ENCODE results near the gene FBXL17.

The FBXL17 gene

DNA sequence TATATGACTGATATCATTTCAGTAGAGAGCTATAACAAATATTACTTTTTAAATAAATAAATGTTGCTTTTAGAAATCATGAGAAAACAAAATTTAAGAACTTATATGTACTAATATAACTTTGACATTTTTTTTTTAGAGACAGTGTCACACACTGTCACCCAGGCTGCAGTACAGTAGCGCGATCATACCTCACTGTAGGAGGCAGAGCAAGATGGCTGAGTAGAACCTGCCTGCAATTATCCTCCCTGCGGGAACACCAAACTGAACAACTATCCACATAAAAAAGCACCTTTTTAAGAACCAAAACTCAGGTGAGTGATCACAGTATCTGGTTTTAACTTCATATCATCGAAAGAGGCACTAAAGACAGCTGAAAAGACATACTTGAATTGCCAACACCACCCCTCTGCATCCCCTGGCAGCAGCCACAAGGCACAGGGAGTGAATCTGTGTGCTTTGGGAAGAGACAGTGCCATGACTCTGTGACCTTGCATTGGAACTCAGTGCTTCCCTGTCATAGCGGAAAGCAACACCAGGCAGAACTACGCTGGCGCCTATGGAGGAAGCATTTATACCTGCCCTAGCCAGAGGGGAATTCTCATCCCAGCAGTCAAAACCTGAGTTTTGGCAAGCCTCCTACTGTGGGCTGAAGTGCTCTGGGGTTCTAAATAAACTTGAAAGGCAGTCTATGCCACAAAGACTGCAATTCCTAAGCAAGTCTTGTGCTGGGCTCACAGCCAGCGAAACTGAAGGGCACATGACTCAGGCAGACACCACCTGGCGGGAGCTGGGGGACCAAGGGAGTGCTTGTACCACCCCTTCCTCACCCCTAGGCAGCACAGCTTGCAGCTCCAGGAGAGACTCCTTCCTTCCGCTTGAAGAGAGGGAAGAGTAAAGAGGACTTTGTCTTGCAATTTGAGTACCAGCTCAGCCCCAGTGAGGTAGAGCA, 142.7 kb downstream of the FBXL17 start:
- no peaks in the 10 kb centered on the region for H3K9me3 ChIP-seq (ENCODE audit: control insufficient read depth in 1 of 2, low read length in 2 of 2)
- H3K4me3 ChIP-seq (ENCODE audit: low read depth in 1 of 2, low read length in 2 of 2), result no peak overlapping the region
- no peaks in the 10 kb centered on the region for H3K4me1 ChIP-seq (ENCODE audit: control insufficient read depth in 1 of 2, insufficient read depth in 2 of 2, low read length in 2 of 2)
- H3K27me3 ChIP-seq (ENCODE audit: low read depth, low read length), result no peaks in the 10 kb centered on the region
- no peaks in the 10 kb centered on the region for H3K36me3 ChIP-seq (ENCODE audit: control insufficient read depth in 1 of 2, insufficient read depth in 2 of 2, low read length in 2 of 2)
- no peak overlapping the region for H3K27ac ChIP-seq (ENCODE audit: low read length)

DNA sequence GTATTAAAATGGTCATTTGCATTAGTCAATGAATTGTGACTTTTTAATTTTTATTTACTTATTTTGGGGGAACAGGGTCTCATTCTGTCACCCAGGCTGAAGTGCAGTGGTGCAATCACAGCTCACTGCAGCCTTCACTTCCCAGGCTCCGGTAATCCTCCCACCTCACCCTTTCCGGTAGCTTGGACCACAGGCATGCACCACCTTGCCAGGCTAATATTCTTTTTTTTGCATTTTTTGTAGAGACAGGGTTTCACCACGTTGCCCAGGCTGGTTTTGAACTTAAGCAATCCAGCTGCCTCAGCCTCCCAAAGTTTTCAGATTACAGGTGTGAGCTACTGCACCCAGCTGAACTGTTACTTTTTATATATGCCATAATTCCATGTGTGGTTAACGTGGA, 143.4 kb downstream of the FBXL17 start:
- H3K9me3 ChIP-seq (ENCODE audit: control insufficient read depth in 1 of 2, low read length in 2 of 2), result no peaks in the 10 kb centered on the region
- no peaks in the 10 kb centered on the region for H3K36me3 ChIP-seq (ENCODE audit: control insufficient read depth in 1 of 2, insufficient read depth in 2 of 2, low read length in 2 of 2)
- H3K27me3 ChIP-seq (ENCODE audit: low read depth, low read length), result no peaks in the 10 kb centered on the region
- H3K27ac ChIP-seq (ENCODE audit: low read length), result no peak overlapping the region
- no peaks in the 10 kb centered on the region for H3K4me1 ChIP-seq (ENCODE audit: control insufficient read depth in 1 of 2, insufficient read depth in 2 of 2, low read length in 2 of 2)
- H3K4me3 ChIP-seq (ENCODE audit: low read depth in 1 of 2, low read length in 2 of 2), result no peak overlapping the region

DNA sequence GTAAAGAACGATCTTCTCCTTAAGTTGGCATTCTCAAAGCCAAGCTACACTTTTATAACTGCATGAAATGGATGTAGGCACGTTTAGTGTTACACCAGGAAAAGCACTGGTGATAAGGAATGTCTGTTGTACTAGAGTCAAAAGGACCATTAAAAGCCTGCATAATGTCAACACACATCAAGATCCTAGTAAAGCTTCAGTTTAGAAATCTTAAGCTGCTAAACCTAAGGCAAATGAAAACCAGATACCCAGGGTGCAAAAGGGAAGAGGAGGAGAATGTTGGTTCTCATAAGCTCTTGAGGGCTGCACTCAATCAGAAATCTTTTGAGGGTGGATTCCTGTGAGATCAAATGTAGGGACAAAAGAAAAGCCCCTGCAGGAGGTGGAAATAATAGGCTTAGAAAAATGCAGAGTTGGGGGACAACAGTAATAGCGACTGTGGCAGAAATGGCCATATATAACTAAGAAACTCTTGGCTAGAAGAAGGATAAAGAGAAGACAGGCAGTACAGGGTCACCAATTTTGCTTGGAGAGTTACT, 148.2 kb downstream of the FBXL17 start:
- no peak overlapping the region for H3K4me3 ChIP-seq (ENCODE audit: low read depth in 1 of 2, low read length in 2 of 2)
- no peaks in the 10 kb centered on the region for H3K9me3 ChIP-seq (ENCODE audit: control insufficient read depth in 1 of 2, low read length in 2 of 2)
- no peaks in the 10 kb centered on the region for H3K27me3 ChIP-seq (ENCODE audit: low read depth, low read length)
- no peak overlapping the region for H3K27ac ChIP-seq (ENCODE audit: low read length)
- no peaks in the 10 kb centered on the region for H3K4me1 ChIP-seq (ENCODE audit: control insufficient read depth in 1 of 2, insufficient read depth in 2 of 2, low read length in 2 of 2)
- H3K36me3 ChIP-seq (ENCODE audit: control insufficient read depth in 1 of 2, insufficient read depth in 2 of 2, low read length in 2 of 2), result peaks cover 0 to 4% of the 10 kb centered on the region in 2 donors

DNA sequence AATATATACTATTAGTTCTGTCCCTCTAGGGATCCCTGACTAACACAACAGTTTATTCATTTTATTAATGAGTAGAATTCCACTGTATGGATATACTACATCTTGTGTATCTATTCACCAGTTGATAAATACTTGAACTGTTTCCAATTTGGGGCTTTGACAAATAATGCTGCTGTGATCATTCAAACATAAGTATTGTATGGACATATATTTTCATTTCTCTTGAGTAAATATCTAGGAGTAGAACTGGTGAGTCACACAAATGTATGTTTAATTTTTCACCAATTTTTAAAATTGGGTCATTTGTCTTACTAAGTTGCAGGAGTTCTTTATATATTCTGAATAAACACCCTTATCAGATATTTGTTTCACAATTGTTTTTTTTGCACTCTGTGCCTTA, 149.1 kb downstream of the FBXL17 start:
- no peaks in the 10 kb centered on the region for H3K4me1 ChIP-seq (ENCODE audit: control insufficient read depth in 1 of 2, insufficient read depth in 2 of 2, low read length in 2 of 2)
- no peak overlapping the region for H3K4me3 ChIP-seq (ENCODE audit: low read depth in 1 of 2, low read length in 2 of 2)
- H3K27me3 ChIP-seq (ENCODE audit: low read depth, low read length), result no peaks in the 10 kb centered on the region
- H3K27ac ChIP-seq (ENCODE audit: low read length), result no peak overlapping the region
- H3K9me3 ChIP-seq (ENCODE audit: control insufficient read depth in 1 of 2, low read length in 2 of 2), result no peaks in the 10 kb centered on the region
- H3K36me3 ChIP-seq (ENCODE audit: control insufficient read depth in 1 of 2, insufficient read depth in 2 of 2, low read length in 2 of 2), result peaks cover 0 to 4% of the 10 kb centered on the region in 2 donors

DNA sequence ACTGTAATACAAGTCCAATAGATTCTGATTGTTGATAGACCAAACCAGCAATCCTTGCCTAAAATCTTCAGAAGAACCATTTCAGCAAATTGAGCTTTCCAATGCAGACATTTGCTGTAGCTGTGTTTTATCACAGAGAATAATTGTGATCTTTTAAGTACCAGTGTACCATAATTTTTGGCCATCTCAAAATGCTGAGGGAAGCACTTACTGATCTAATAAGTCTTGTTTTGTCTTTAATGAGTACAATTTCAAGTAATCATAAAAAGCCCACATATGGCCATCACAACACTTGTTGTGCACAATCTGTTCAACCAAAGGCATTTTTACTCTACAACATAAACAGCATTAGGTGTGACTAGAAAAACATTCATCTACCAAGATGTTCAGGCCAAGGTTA, 159.9 kb downstream of the FBXL17 start:
- Histone ChIP-seq H3K4me1 (ENCODE audit: control insufficient read depth in 1 of 2, insufficient read depth in 2 of 2, low read length in 2 of 2) (no peaks in the 10 kb centered on the region), H3K9me3 (ENCODE audit: control insufficient read depth in 1 of 2, low read length in 2 of 2) (no peaks in the 10 kb centered on the region), H3K27me3 (ENCODE audit: low read depth, low read length) (no peaks in the 10 kb centered on the region)

DNA sequence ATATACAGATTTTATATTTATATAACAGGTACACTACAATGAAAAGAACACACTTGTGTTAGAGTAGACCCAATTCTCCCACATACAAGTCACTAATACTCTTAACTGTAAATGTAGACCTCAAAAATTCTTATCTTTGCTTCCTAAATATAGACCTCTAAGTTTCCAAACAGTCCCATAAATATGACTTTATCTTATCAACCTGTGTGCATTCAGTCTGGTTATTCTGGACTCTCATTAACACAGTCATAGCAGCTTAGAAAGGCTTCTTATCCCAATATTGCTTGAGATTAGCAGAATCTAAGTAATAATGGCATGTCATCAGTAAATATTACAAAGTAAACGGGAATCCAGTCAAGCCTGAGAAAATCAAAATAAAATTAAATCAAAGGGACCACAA, 161.1 kb downstream of the FBXL17 start:
- Histone ChIP-seq H3K4me1 (ENCODE audit: control insufficient read depth in 1 of 2, insufficient read depth in 2 of 2, low read length in 2 of 2) (no peaks in the 10 kb centered on the region), H3K36me3 (ENCODE audit: control insufficient read depth in 1 of 2, insufficient read depth in 2 of 2, low read length in 2 of 2) (no peaks in the 10 kb centered on the region), H3K27me3 (ENCODE audit: low read depth, low read length) (no peaks in the 10 kb centered on the region), H3K9me3 (ENCODE audit: control insufficient read depth in 1 of 2, low read length in 2 of 2) (no peaks in the 10 kb centered on the region), H3K27ac (ENCODE audit: low read length) (no peak overlapping the region), H3K4me3 (ENCODE audit: low read depth in 1 of 2, low read length in 2 of 2) (no peak overlapping the region)

More for the DNA sequence above, 159.9 kb downstream of the FBXL17 start:
- no peak overlapping the region for H3K4me3 ChIP-seq (ENCODE audit: low read depth in 1 of 2, low read length in 2 of 2)
- H3K27ac ChIP-seq (ENCODE audit: low read length), result no peak overlapping the region
- H3K36me3 ChIP-seq (ENCODE audit: control insufficient read depth in 1 of 2, insufficient read depth in 2 of 2, low read length in 2 of 2), result no peaks in the 10 kb centered on the region

DNA sequence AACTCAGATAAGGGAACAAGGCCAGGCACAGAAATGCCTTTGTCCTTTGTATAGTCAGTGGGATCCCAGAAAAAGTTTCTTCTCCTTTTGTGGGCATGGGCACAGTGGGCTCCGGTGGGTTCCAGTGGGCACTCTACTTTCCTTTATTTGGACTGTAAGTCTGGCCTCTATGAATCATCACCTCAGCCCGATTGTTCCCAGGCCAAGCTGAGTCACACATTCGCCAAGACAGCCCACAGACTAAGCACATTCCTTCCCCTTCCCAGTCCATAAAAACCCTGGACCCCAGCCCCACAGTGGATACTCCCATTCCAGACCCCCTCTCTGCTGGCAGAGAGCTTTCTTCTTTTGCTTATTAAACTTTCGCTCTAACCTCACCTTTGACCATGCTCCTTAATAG, 165.0 kb downstream of the FBXL17 start:
- Histone ChIP-seq H3K27me3 (ENCODE audit: low read depth, low read length) (no peaks in the 10 kb centered on the region), H3K27ac (ENCODE audit: low read length) (no peak overlapping the region), H3K4me1 (ENCODE audit: control insufficient read depth in 1 of 2, insufficient read depth in 2 of 2, low read length in 2 of 2) (no peaks in the 10 kb centered on the region), H3K4me3 (ENCODE audit: low read depth in 1 of 2, low read length in 2 of 2) (no peak overlapping the region), H3K9me3 (ENCODE audit: control insufficient read depth in 1 of 2, low read length in 2 of 2) (no peaks in the 10 kb centered on the region), H3K36me3 (ENCODE audit: control insufficient read depth in 1 of 2, insufficient read depth in 2 of 2, low read length in 2 of 2) (no peaks in the 10 kb centered on the region)

DNA sequence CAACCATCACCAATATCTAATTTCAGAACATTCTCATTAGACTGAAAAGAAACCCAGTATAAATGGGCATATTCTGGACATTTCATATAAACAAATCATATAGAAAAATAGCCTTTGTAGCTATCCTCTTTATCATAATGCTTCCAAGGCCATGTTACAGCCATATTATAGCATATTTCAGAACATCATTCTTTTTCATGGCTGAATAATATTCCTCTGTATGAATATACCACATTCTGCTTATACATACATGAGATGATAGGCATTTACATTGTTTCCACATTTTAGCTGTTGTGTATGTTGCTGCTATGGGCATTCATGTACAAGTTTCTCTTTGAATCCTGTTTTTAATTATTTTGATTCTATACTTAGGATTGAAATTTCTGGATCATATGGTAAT, 167.0 kb downstream of the FBXL17 start:
- Histone ChIP-seq H3K4me1 (ENCODE audit: control insufficient read depth in 1 of 2, insufficient read depth in 2 of 2, low read length in 2 of 2) (no peaks in the 10 kb centered on the region), H3K36me3 (ENCODE audit: control insufficient read depth in 1 of 2, insufficient read depth in 2 of 2, low read length in 2 of 2) (no peaks in the 10 kb centered on the region), H3K27me3 (ENCODE audit: low read depth, low read length) (no peaks in the 10 kb centered on the region), H3K27ac (ENCODE audit: low read length) (no peak overlapping the region), H3K4me3 (ENCODE audit: low read depth in 1 of 2, low read length in 2 of 2) (no peak overlapping the region), H3K9me3 (ENCODE audit: control insufficient read depth in 1 of 2, low read length in 2 of 2) (no peaks in the 10 kb centered on the region)

DNA sequence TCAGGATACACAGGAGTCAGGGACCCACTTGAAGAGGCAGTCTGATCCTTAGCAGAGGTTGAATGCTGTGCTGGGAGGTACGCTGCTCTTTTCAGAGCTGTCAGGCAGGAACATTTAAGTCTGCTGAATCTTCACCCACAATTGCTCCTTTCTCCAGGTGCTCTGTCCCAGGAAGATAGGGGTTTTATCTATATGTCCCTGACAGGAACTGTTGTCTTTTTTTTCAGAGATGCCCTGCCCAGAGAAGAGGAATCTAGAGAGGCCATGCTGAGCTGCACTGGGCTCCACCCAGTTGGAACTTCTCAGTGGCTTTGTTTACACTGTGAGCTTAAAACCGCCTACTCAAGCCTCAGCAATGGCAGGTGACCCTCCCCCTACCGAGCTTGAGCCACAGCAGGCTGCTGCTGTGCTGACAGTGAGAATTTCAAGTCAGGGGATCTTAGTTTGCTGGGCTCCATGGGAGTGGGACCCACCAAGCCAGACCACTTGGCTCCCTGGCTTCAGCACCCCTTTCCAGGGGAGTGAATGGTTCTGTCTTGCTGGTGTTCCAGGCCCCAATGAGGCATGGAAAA, 169.0 kb downstream of the FBXL17 start:
- Histone ChIP-seq H3K4me1 (ENCODE audit: control insufficient read depth in 1 of 2, insufficient read depth in 2 of 2, low read length in 2 of 2) (no peaks in the 10 kb centered on the region), H3K4me3 (ENCODE audit: low read depth in 1 of 2, low read length in 2 of 2) (no peak overlapping the region), H3K27me3 (ENCODE audit: low read depth, low read length) (no peaks in the 10 kb centered on the region), H3K27ac (ENCODE audit: low read length) (no peak overlapping the region), H3K36me3 (ENCODE audit: control insufficient read depth in 1 of 2, insufficient read depth in 2 of 2, low read length in 2 of 2) (no peaks in the 10 kb centered on the region), H3K9me3 (ENCODE audit: control insufficient read depth in 1 of 2, low read length in 2 of 2) (no peaks in the 10 kb centered on the region)

DNA sequence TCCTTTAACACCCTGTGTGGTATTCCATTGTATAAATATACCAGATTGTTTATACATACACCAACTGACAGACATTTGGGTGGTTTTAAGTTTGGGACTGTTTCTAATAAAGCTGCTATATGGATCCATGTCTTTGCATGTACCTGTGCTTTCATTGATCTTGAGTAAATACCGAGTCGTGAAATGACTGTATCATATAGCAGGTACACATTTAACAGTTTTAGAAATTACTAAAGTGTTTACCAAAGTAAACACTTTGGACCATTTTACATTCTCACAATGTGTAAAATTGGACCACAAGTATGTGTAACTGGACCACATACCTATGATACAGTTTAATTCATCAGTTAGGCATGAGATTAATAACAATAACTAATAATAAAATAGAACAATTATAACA, 175.2 kb downstream of the FBXL17 start:
- Histone ChIP-seq H3K4me3 (ENCODE audit: low read depth in 1 of 2, low read length in 2 of 2) (no peak overlapping the region), H3K27me3 (ENCODE audit: low read depth, low read length) (no peaks in the 10 kb centered on the region), H3K27ac (ENCODE audit: low read length) (no peak overlapping the region), H3K9me3 (ENCODE audit: control insufficient read depth in 1 of 2, low read length in 2 of 2) (no peaks in the 10 kb centered on the region), H3K36me3 (ENCODE audit: control insufficient read depth in 1 of 2, insufficient read depth in 2 of 2, low read length in 2 of 2) (no peaks in the 10 kb centered on the region), H3K4me1 (ENCODE audit: control insufficient read depth in 1 of 2, insufficient read depth in 2 of 2, low read length in 2 of 2) (no peaks in the 10 kb centered on the region)

DNA sequence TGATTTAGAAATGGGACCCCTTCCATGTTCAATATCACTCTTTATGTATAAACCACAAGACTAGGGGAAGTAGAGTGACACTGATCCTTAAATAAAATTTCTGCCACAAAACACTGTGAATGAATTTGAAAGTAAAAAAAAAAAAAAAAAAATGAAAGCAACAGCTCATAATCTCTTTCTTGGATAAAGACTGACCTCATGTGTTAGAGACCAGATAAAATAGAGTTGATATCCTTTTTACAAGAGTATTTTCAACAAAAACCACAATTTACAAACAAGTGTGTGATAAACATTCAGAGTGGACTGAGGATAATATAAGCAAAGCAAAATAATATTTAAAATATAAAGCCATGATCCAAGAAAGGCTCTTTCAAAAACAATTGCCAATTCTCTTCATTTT, 180.2 kb downstream of the FBXL17 start:
- H3K9me3 ChIP-seq (ENCODE audit: control insufficient read depth in 1 of 2, low read length in 2 of 2), result no peaks in the 10 kb centered on the region
- no peaks in the 10 kb centered on the region for H3K36me3 ChIP-seq (ENCODE audit: control insufficient read depth in 1 of 2, insufficient read depth in 2 of 2, low read length in 2 of 2)
- H3K27ac ChIP-seq (ENCODE audit: low read length), result no peak overlapping the region
- no peaks in the 10 kb centered on the region for H3K27me3 ChIP-seq (ENCODE audit: low read depth, low read length)
- no peaks in the 10 kb centered on the region for H3K4me1 ChIP-seq (ENCODE audit: control insufficient read depth in 1 of 2, insufficient read depth in 2 of 2, low read length in 2 of 2)
- no peak overlapping the region for H3K4me3 ChIP-seq (ENCODE audit: low read depth in 1 of 2, low read length in 2 of 2)

Measured in muscle layer of duodenum (tissue), 2 donors.